GM19351 (cell line): ENCODE data around the gene DDR1.

ENCODE experiments used
- ATAC-seq: cut with Tn5 transposase; IDR thresholded peaks from one replicate; pipeline ENCODE4 v1.9.1; 2021; ENCODE audit warnings: mild to moderate bottlenecking, moderate library complexity; ENCODE audit not compliant: unreplicated experiment

The DDR1 gene

GRCh38 chr6:30942338-30943060, 58.2 kb downstream of the DDR1 start:
- no peak for ATAC-seq

DNA sequence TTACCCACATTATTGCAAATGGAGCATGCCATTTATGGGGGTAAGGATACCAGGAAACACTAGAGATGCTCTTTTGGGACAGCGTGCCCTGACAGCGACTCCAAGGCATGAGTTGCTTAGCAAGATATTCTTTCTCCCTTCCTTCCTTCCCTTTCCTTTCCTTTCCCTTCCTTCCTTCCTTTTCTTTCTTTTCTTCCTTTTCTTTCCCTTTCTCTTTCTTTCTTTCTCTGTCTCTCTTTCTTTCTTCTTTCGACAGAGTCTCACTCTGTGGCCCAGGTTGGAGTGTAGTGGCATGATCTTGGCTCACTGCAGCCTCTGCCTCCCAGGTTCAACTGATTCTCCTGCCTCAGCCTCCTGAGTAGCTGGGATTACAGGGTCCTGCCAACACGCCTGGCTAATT, 59.7 kb downstream of the DDR1 start:
- no peak for ATAC-seq

DNA sequence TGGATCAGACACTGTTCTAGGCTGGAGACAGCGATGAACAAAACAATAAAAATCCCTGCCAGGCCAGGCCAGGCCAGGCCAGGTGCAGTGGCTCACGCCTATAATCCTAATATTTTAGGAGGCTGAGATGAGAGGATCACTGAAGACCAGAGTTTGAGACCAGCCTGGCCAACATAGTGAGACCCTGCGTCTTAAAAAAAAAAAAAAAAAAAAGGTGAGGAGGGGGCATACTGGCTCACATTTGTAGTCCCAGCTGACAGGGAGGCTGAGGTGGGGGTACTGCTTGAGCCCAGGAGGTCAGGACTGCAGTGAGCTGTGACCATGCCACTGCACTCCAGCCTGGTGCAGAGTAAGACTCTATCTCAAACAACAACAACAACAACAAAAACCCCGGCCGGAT, 61.0 kb downstream of the DDR1 start:
- no peak for ATAC-seq

DNA sequence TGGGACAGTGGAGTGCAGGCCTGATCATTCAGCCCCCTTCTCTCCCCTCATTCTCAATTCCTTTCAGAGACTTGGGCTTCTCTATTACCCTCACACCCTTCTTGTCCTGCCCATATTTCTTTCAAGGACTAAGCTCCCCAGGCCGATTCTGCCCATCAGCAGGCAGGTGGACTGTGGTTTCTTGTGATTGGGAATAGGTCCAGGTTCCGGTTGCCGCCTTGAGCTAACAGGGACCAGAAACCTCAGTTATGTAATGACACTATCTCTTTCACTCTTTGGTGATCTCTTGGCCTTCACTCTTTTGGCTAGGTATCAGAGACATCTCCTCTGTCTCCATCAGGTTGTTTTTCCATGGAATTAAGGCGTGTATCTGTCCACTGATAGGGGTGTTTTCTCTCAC, 62.9 kb downstream of the DDR1 start:
- no peak for ATAC-seq

DNA sequence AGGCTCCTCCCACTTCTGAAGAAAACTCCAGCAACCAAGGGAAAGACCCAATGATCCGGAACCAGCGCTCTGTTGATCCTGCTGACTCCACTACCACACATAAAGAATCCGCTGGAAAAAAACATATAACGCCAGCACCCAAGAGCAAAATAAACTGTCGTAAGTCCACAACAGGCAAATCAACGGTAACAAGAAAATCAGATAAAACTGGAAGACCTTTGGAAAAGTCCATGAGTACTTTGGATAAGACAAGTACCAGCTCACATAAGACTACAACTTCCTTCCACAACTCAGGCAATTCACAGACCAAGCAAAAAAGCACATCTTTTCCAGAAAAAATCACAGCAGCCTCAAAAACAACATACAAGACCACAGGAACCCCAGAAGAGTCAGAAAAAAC, 64.5 kb downstream of the DDR1 start:
- no peak for ATAC-seq
